ENCODE data around the gene ADAT3. TPM values are rescaled to one million over a fixed set of nuclear protein-coding genes. Genes with fewer than 3 reads are reported as not detected.

The ADAT3 gene
- total RNA-seq, 1 donor, result 4.2 TPM

GRCh38 chr19:1906985-1907562 lies 1.9 kb downstream of the ADAT3 start:
- TF ChIP-seq CTCF (IDR thresholded peaks at IDR 0.05; ENCODE audit: insufficient read depth, low read length), result no peak
- DNase-seq (ENCODE audit: low read depth), result no peak
- no peak overlapping the region for H3K4me3 ChIP-seq (ENCODE audit: low read depth, low read length)

- H3K4me3 ChIP-seq (ENCODE audit: low read depth, low read length), result no peak overlapping the region
- no peak for DNase-seq (ENCODE audit: low read depth)
- no peak for TF ChIP-seq CTCF (IDR thresholded peaks at IDR 0.05; ENCODE audit: insufficient read depth, low read length)
Observed at GRCh38 chr19:1907563-1908363, 2.6 kb downstream of the ADAT3 start.

DNA sequence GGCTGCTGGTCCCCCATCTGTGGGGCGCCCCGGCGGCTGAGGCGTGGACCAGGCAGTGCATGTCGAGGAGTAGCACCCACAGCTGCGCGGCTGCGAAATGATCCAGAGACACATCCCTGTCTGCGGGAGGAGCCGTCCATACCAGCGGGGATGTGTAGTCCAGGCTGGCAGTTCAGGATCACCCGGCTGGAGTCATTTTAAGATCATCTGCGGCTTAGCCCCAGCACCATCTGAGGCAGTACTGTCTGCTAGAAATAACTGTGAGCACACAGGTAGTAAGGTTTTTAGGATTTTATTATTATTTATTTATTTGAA lies 3.1 kb downstream of the ADAT3 start:
- DNase-seq (ENCODE audit: low read depth), result no peak
- TF ChIP-seq CTCF (IDR thresholded peaks at IDR 0.05; ENCODE audit: insufficient read depth, low read length), result no peak

DNA sequence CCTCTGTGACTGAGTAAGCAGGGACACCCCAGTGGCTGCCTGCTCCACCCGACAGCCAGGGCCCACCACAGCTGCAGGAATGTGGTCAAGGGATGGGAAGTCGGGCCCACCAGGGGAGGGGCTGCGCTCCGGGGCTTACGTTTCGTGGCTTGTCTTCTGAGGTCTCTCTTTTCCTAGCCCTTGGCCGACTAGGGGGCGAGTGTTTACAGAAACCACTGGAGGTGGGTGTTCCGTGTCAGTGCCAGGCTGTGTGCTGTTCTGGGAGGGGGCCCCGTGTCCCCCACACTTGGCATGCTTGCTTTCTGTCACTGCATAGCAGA lies 4.5 kb downstream of the ADAT3 start:
- TF ChIP-seq CTCF (IDR thresholded peaks at IDR 0.05; ENCODE audit: insufficient read depth, low read length), result no peak
- no peak overlapping the region for H3K4me3 ChIP-seq (ENCODE audit: low read depth, low read length)
- DNase-seq (ENCODE audit: low read depth), result no peak

More for the DNA sequence above, 3.1 kb downstream of the ADAT3 start:
- H3K4me3 ChIP-seq (ENCODE audit: low read depth, low read length), result no peak overlapping the region

DNA sequence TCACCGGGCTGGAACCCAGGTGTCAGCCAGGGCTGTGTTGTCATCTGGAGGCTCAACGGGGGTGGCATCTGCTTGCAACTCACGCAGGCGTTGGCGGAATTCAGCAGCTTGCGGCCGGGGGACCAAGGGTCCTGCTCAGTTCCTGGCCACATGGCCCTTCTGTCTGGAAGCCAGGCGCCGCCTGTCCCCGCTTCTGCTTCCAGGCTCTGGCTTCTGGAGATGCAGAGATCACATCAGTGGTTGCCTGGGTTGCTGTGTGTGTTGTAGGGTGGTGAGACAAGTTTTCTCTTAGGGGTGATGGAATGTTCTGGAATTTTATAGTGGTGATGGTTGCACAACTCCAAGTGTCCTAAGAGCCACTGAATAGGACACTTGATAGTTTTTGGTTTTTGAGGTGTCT lies 5.0 kb downstream of the ADAT3 start:
- no peak overlapping the region for H3K4me3 ChIP-seq (ENCODE audit: low read depth, low read length)

GRCh38 chr19:1911098-1911497 lies 5.9 kb downstream of the ADAT3 start:
- no peak overlapping the region for H3K4me3 ChIP-seq (ENCODE audit: low read depth, low read length)
- DNase-seq (ENCODE audit: low read depth), result no peak
- TF ChIP-seq CTCF (IDR thresholded peaks at IDR 0.05; ENCODE audit: insufficient read depth, low read length), result no peak

More for the DNA sequence above, 5.0 kb downstream of the ADAT3 start:
- no peak for DNase-seq (ENCODE audit: low read depth)
- TF ChIP-seq CTCF (IDR thresholded peaks at IDR 0.05; ENCODE audit: insufficient read depth, low read length), result no peak

DNA sequence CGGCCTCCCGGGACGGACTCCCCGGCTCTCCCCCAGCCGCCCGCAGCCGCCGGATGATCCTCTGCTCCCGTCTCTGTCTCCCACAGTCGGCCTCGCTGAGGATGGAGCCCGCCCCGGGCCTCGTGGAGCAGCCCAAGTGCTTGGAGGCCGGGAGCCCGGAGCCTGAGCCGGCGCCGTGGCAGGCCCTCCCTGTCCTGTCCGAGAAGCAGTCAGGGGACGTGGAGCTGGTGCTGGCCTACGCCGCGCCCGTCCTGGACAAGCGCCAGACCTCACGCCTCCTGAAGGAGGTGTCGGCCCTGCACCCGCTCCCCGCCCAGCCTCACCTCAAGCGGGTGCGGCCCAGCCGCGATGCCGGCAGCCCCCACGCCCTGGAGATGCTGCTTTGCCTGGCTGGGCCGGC lies 6.8 kb downstream of the ADAT3 start:
- no peak for TF ChIP-seq CTCF (IDR thresholded peaks at IDR 0.05; ENCODE audit: insufficient read depth, low read length)
- no peak for DNase-seq (ENCODE audit: low read depth)

More for the DNA sequence above, 6.8 kb downstream of the ADAT3 start:
- no peak overlapping the region for H3K4me3 ChIP-seq (ENCODE audit: low read depth, low read length)

All from fibroblast of the aortic adventitia (primary cell).